ENCODE results near the gene DENND1B.

GRCh38 chr1:197786280-197786679 lies 11.0 kb upstream of the DENND1B start:
- TF ChIP-seq CTCF (IDR thresholded peaks at IDR 0.05) (no peak), EZH2 (IDR thresholded peaks at IDR 0.05; ENCODE audit: borderline replicate concordance, insufficient read depth, low read depth, low read length, poor library complexity, severe bottlenecking) (no peak)
